ENCODE results near the gene PBX1. TPM values are rescaled to one million over a fixed set of nuclear protein-coding genes. Genes with fewer than 3 reads are reported as not detected.

Gene PBX1
- total RNA-seq, 3 donors from 2014 or later (not counting 1 experiment from before 2014, with no cell fraction given) = 0.54 to 3.5 (median 1.4) TPM

- TF ChIP-seq, protein P1, sequence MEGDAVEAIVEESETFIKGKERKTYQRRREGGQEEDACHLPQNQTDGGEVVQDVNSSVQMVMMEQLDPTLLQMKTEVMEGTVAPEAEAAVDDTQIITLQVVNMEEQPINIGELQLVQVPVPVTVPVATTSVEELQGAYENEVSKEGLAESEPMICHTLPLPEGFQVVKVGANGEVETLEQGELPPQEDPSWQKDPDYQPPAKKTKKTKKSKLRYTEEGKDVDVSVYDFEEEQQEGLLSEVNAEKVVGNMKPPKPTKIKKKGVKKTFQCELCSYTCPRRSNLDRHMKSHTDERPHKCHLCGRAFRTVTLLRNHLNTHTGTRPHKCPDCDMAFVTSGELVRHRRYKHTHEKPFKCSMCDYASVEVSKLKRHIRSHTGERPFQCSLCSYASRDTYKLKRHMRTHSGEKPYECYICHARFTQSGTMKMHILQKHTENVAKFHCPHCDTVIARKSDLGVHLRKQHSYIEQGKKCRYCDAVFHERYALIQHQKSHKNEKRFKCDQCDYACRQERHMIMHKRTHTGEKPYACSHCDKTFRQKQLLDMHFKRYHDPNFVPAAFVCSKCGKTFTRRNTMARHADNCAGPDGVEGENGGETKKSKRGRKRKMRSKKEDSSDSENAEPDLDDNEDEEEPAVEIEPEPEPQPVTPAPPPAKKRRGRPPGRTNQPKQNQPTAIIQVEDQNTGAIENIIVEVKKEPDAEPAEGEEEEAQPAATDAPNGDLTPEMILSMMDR (IDR thresholded peaks at IDR 0.05) = no peak
- Histone ChIP-seq H3K4me3 (ENCODE audit: low read length) (no peak overlapping the region), H3K4me1 (ENCODE audit: control insufficient read depth, insufficient read depth, low read length) (no peaks in the 10 kb centered on the region), H3K36me3 (ENCODE audit: control insufficient read depth, insufficient read depth, low read length) (no peaks in the 10 kb centered on the region), H3K9me3 (ENCODE audit: control insufficient read depth, insufficient read depth, low read length) (no peaks in the 10 kb centered on the region), H3K27ac (ENCODE audit: low read length) (no peak overlapping the region), H3K27me3 (ENCODE audit: control insufficient read depth, insufficient read depth, low read length) (no peaks in the 10 kb centered on the region)
- 97% methylated on average over 3 of the region's 3 CpGs for WGBS (ENCODE audit: insufficient coverage)
- ATAC-seq = no peak
- no peak overlapping the region for H3K27ac Mint-ChIP-seq
- DNase-seq = no peak
- H3K4me1 Mint-ChIP-seq = no peaks in the 10 kb centered on the region
- H3K9me3 Mint-ChIP-seq = no peaks in the 10 kb centered on the region
- peaks cover 10 to 20% of the 10 kb centered on the region in 2 donors for H3K27me3 Mint-ChIP-seq (ENCODE audit: low read depth in 2 of 2)
- H3K4me3 Mint-ChIP-seq = no peak overlapping the region
- H3K36me3 Mint-ChIP-seq = no peaks in the 10 kb centered on the region
- intact Hi-C loops (cut with micrococcal nuclease) = no loop called here
Observed at GRCh38 chr1:164613176-164613575, 54.2 kb downstream of the PBX1 start.

DNA sequence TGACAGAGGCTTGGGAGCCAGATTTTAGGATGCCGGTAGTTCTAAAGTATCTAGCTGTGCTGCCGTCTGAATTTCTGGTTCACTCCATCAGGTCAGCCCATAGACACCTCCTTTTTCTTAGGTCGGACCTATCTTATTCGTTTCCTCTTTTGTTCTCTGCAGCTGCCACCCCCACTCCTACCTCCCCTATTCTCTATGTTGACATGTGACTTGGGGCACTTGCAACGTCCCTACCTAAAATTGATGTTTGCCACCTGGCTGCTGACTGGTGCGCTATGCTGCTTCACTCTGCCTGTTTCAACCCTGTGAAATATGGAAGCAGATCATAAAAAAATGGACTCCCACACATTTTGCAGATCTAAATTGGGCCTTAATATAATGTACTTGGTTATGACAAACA is 55.3 kb downstream of the PBX1 start:
- ATAC-seq (no peak), DNase-seq (no peak)
- H3K4me3 Mint-ChIP-seq = no peak overlapping the region
- Histone ChIP-seq H3K27me3 (ENCODE audit: control insufficient read depth, insufficient read depth, low read length) (no peaks in the 10 kb centered on the region), H3K36me3 (ENCODE audit: control insufficient read depth, insufficient read depth, low read length) (no peaks in the 10 kb centered on the region), H3K27ac (ENCODE audit: low read length) (no peak overlapping the region), H3K4me3 (ENCODE audit: low read length) (no peak overlapping the region), H3K4me1 (ENCODE audit: control insufficient read depth, insufficient read depth, low read length) (peaks cover 4% of the 10 kb centered on the region), H3K9me3 (ENCODE audit: control insufficient read depth, insufficient read depth, low read length) (no peaks in the 10 kb centered on the region)
- H3K27me3 Mint-ChIP-seq (ENCODE audit: low read depth in 2 of 2) = peaks cover 10 to 20% of the 10 kb centered on the region in 2 donors
- no peak overlapping the region for H3K27ac Mint-ChIP-seq
- H3K4me1 Mint-ChIP-seq = no peaks in the 10 kb centered on the region
- TF ChIP-seq, protein P1 (IDR thresholded peaks at IDR 0.05) = no peak
- intact Hi-C loops (cut with micrococcal nuclease) = no loop called here
- H3K36me3 Mint-ChIP-seq = no peaks in the 10 kb centered on the region
- no peaks in the 10 kb centered on the region for H3K9me3 Mint-ChIP-seq
- WGBS (ENCODE audit: insufficient coverage) = 63% methylated on average over 6 of the region's 6 CpGs

- Mint-ChIP-seq H3K36me3 (no peaks in the 10 kb centered on the region), H3K27me3 (ENCODE audit: low read depth in 2 of 2) (peaks cover 10 to 20% of the 10 kb centered on the region in 2 donors), H3K4me1 (no peaks in the 10 kb centered on the region), H3K9me3 (no peaks in the 10 kb centered on the region), H3K27ac (no peak overlapping the region), H3K4me3 (no peak overlapping the region)
- WGBS (ENCODE audit: insufficient coverage) = 84% methylated on average over 7 of the region's 7 CpGs
- H3K27me3 ChIP-seq (ENCODE audit: control insufficient read depth, insufficient read depth, low read length) = no peaks in the 10 kb centered on the region
- H3K4me1 ChIP-seq (ENCODE audit: control insufficient read depth, insufficient read depth, low read length) = peaks cover 5% of the 10 kb centered on the region
- no peak overlapping the region for H3K27ac ChIP-seq (ENCODE audit: low read length)
- H3K9me3 ChIP-seq (ENCODE audit: control insufficient read depth, insufficient read depth, low read length) = no peaks in the 10 kb centered on the region
- no peaks in the 10 kb centered on the region for H3K36me3 ChIP-seq (ENCODE audit: control insufficient read depth, insufficient read depth, low read length)
- intact Hi-C loops (cut with micrococcal nuclease) = no loop called here
- TF ChIP-seq, protein P1 (IDR thresholded peaks at IDR 0.05) = no peak
- ATAC-seq (no peak), DNase-seq (no peak)
- no peak overlapping the region for H3K4me3 ChIP-seq (ENCODE audit: low read length)
Observed at GRCh38 chr1:164617377-164618201, 58.6 kb downstream of the PBX1 start.

DNA sequence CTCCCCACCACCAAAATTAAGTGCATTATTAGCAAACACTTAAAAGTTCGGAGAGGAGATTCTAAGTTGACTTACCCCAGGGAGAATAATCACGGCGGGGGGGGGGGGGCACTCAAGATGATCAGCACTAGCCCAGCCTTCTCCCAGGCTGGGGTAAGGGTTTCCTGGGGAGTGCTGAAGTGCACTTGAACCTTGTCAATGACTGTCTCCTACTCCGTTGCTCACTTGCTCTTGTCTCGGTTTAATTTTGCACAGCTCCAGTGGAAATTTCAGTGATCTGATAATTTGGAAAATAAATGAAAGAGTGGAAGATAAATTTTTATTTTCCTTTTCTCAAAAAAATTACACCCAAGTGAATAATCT is 59.2 kb downstream of the PBX1 start:
- no peaks in the 10 kb centered on the region for H3K36me3 ChIP-seq (ENCODE audit: control insufficient read depth, insufficient read depth, low read length)
- no peaks in the 10 kb centered on the region for H3K9me3 ChIP-seq (ENCODE audit: control insufficient read depth, insufficient read depth, low read length)
- Mint-ChIP-seq H3K27ac (no peak overlapping the region), H3K4me3 (no peak overlapping the region), H3K9me3 (no peaks in the 10 kb centered on the region), H3K36me3 (no peaks in the 10 kb centered on the region), H3K4me1 (no peaks in the 10 kb centered on the region), H3K27me3 (ENCODE audit: low read depth in 2 of 2) (peaks cover 8 to 20% of the 10 kb centered on the region in 2 donors)
- H3K27ac ChIP-seq (ENCODE audit: low read length) = no peak overlapping the region
- intact Hi-C loops (cut with micrococcal nuclease) = no loop called here
- H3K27me3 ChIP-seq (ENCODE audit: control insufficient read depth, insufficient read depth, low read length) = no peaks in the 10 kb centered on the region
- no peak for ATAC-seq
- DNase-seq = no peak
- H3K4me3 ChIP-seq (ENCODE audit: low read length) = no peak overlapping the region
- H3K4me1 ChIP-seq (ENCODE audit: control insufficient read depth, insufficient read depth, low read length) = peaks cover 5% of the 10 kb centered on the region
- 89% methylated on average over 4 of the region's 5 CpGs for WGBS (ENCODE audit: insufficient coverage)
- TF ChIP-seq, protein P1 (IDR thresholded peaks at IDR 0.05) = no peak
